HL-60 (cell line): ENCODE results near the gene MAGI2.

Source experiments
- GABPA ChIP-seq: IDR thresholded peaks from 2 replicates; pipeline ENCODE4 v1.6.1; 2012; ENCODE audit warnings: low read depth
- POLR2AphosphoS5 ChIP-seq: IDR thresholded peaks from 2 replicates; pipeline ENCODE4 v1.6.1; 2012; ENCODE audit warnings: low read depth
- SPI1 ChIP-seq: IDR thresholded peaks from 2 replicates; pipeline ENCODE4 v1.6.1; 2012; ENCODE audit warnings: low read depth, mild to moderate bottlenecking, borderline replicate concordance
- TF ChIP-seq, protein P1 (sequence below): IDR thresholded peaks from one replicate; pipeline ENCODE4 v1.5.1; 2011; ENCODE audit warnings: low read length, control low read depth, inconsistent platforms; ENCODE audit not compliant: insufficient read depth
- TF ChIP-seq, protein P2 (sequence below): IDR thresholded peaks from 2 replicates; pipeline ENCODE4 v1.6.1; 2012; ENCODE audit warnings: low read depth; ENCODE audit not compliant: insufficient replicate concordance

GRCh38 chr7:78749052-78749746, 704.3 kb downstream of the MAGI2 start:
- TF ChIP-seq, protein P1, sequence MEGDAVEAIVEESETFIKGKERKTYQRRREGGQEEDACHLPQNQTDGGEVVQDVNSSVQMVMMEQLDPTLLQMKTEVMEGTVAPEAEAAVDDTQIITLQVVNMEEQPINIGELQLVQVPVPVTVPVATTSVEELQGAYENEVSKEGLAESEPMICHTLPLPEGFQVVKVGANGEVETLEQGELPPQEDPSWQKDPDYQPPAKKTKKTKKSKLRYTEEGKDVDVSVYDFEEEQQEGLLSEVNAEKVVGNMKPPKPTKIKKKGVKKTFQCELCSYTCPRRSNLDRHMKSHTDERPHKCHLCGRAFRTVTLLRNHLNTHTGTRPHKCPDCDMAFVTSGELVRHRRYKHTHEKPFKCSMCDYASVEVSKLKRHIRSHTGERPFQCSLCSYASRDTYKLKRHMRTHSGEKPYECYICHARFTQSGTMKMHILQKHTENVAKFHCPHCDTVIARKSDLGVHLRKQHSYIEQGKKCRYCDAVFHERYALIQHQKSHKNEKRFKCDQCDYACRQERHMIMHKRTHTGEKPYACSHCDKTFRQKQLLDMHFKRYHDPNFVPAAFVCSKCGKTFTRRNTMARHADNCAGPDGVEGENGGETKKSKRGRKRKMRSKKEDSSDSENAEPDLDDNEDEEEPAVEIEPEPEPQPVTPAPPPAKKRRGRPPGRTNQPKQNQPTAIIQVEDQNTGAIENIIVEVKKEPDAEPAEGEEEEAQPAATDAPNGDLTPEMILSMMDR: no peak
- no peak for TF ChIP-seq POLR2AphosphoS5
- TF ChIP-seq, protein P2, sequence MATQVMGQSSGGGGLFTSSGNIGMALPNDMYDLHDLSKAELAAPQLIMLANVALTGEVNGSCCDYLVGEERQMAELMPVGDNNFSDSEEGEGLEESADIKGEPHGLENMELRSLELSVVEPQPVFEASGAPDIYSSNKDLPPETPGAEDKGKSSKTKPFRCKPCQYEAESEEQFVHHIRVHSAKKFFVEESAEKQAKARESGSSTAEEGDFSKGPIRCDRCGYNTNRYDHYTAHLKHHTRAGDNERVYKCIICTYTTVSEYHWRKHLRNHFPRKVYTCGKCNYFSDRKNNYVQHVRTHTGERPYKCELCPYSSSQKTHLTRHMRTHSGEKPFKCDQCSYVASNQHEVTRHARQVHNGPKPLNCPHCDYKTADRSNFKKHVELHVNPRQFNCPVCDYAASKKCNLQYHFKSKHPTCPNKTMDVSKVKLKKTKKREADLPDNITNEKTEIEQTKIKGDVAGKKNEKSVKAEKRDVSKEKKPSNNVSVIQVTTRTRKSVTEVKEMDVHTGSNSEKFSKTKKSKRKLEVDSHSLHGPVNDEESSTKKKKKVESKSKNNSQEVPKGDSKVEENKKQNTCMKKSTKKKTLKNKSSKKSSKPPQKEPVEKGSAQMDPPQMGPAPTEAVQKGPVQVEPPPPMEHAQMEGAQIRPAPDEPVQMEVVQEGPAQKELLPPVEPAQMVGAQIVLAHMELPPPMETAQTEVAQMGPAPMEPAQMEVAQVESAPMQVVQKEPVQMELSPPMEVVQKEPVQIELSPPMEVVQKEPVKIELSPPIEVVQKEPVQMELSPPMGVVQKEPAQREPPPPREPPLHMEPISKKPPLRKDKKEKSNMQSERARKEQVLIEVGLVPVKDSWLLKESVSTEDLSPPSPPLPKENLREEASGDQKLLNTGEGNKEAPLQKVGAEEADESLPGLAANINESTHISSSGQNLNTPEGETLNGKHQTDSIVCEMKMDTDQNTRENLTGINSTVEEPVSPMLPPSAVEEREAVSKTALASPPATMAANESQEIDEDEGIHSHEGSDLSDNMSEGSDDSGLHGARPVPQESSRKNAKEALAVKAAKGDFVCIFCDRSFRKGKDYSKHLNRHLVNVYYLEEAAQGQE: no peak
- TF ChIP-seq GABPA: no peak
- TF ChIP-seq SPI1: no peak
